HG03103 (cell line): Measurements from ENCODE around the gene TMEM238L.

Experiments used
- ATAC-seq: cut with Tn5 transposase; IDR thresholded peaks from one replicate; pipeline ENCODE4 v1.9.1; 2021; ENCODE audit warnings: low read depth; ENCODE audit not compliant: unreplicated experiment

TMEM238L gene

DNA sequence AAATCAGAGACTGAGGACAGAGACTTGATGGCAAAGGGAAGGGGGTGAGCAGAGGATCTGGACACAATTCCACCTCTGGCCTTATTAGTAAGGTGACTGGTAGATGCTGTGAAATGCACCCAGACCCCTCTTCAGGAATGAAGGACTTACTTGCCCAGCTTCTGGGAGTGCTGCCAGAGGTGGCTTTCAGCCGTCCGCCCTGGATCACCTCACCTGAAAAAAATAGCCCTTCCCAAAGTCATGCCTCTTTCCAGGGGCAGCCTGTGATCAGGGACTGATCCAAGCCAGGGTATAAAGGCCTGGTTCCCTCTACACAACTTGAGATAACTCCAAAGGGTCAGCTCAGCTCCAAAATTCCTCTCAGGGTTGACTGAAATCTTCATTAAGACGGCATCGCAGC lies 53.7 kb downstream of the TMEM238L start:
- ATAC-seq: no peak

DNA sequence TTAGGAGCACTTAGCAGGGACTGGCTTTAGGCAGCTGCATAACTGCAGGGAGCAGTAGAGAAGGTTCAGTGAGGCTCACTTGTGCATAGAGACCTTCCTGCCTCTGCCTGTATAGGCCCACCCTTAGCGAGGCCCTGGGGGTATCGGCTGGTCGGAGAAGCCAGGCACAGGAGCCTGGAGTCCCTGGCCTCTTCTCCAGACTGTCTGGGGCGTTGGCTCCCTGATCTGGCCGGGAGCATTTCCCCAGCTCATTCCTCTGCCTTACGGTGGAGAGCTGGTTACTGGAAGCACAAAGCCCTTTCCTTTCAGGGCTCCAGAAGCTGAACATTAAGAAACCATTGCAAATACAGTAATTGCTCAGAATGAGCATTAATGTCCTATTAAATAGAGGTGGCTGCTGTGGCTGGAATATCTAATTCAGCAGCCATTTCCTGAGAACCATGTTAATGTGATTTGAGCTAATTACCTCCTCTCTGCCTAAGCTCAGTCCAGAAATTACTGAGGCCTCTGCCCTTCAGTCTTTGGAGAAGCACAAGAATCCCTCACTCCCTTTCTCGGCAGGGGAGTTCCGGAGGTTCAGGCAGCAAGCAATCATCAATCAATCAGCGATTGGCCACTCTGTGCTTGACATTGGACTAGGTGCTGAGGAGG lies 55.2 kb downstream of the TMEM238L start:
- no peak for ATAC-seq

DNA sequence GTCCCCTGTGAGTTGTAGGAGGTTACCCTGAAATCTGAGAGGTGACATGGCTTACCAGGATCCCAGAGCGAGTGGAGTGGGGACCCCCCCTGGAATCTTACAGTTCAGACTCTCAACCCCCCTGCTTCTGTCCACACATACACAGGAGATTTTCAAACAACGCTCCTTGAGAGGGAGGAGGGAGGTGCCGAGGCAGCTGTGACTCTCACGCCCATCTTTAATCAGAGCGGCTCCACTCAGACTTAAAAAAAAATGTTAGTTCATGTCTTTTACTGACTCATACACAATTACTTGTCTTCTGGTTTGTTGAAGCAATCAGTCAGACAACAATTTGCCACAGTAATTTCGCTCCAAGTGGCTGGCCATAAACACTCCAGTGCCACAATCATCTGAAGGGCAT lies 58.7 kb downstream of the TMEM238L start:
- ATAC-seq: no peak
